OCI-LY7 (cell line): ENCODE measurements around the gene IGFL3. TPM values are rescaled to one million over a fixed set of nuclear protein-coding genes. Genes with fewer than 3 reads are reported as not detected.

Experiments
- BruUV-seq: library from RNA; stranded (reverse); fragments of 400-500 nt; replicated peaks from 2 replicates; lab custom pipeline; 2021; lab: Mats Ljungman, UMichigan
- CTCF ChIA-PET: fragments of 300-600 bp; sonication (Branson Sonifier 250); formaldehyde crosslinking; loops from one replicate; lab custom pipeline; 2022; ENCODE audit warnings: antibody characterized with exemption; ENCODE audit not compliant: unreplicated experiment; lab: Charles Lee
- POLR2A ChIA-PET: fragments of 300-600 bp; sonication (Branson Sonifier 250); formaldehyde crosslinking; loops from one replicate; lab custom pipeline; 2022; ENCODE audit warnings: antibody characterized with exemption; lab: Charles Lee
- DNase-seq: peaks from one replicate; pipeline ENCODE4 v3.0.0-alpha.2; 2015; ENCODE audit warnings: low spot score
- H2AFZ ChIP-seq: fragments of 200-600 bp; sonication (generic), shearing (Covaris generic); 2 replicates; pipeline ENCODE4 v1.6.1; 2014; ENCODE audit warnings: mild to moderate bottlenecking, antibody characterized with exemption, low read length, moderate library complexity
- H3K27ac ChIP-seq: fragments of 200-600 bp; sonication (generic); 2 replicates; pipeline ENCODE4 v1.5.1; 2014; ENCODE audit warnings: mixed run types, low read depth, mild to moderate bottlenecking, moderate library complexity, low read length, inconsistent platforms; ENCODE audit not compliant: poor library complexity, severe bottlenecking
- H3K36me3 ChIP-seq: fragments of 200-600 bp; sonication (generic); 2 replicates; pipeline ENCODE4 v1.6.1; 2014; ENCODE audit warnings: mild to moderate bottlenecking, antibody characterized with exemption, low read length, moderate library complexity, mixed read lengths; ENCODE audit not compliant: insufficient read depth
- H3K4me1 ChIP-seq: fragments of 200-600 bp; sonication (generic); 2 replicates; pipeline ENCODE4 v1.5.1; 2014; ENCODE audit warnings: mild to moderate bottlenecking, low read length; ENCODE audit not compliant: insufficient read depth, poor library complexity, severe bottlenecking
- H3K4me2 ChIP-seq: fragments of 200-600 bp; sonication (generic); 2 replicates; pipeline ENCODE4 v1.6.1; 2014; ENCODE audit warnings: mild to moderate bottlenecking, low read length
- H3K4me3 ChIP-seq: fragments of 200-600 bp; sonication (generic); 2 replicates; pipeline ENCODE4 v1.5.1; 2014; ENCODE audit warnings: mild to moderate bottlenecking, low read depth, low read length; ENCODE audit not compliant: poor library complexity, severe bottlenecking
- H3K79me2 ChIP-seq: fragments of 200-600 bp; sonication (generic); 2 replicates; pipeline ENCODE4 v1.6.1; 2016; ENCODE audit warnings: low read depth, mild to moderate bottlenecking, low read length, moderate library complexity, mixed read lengths; ENCODE audit not compliant: insufficient read depth
- H3K9me2 ChIP-seq: fragments of 200-600 bp; sonication (generic); 2 replicates; pipeline ENCODE4 v1.6.1; 2016; ENCODE audit warnings: mild to moderate bottlenecking, low read length, mixed read lengths; ENCODE audit not compliant: insufficient read depth
- H3K9me3 ChIP-seq: fragments of 200-600 bp; sonication (generic); 2 replicates; pipeline ENCODE4 v1.6.1; 2014; ENCODE audit warnings: mild to moderate bottlenecking, mixed run types, low read length, mixed read lengths
- H4K20me1 ChIP-seq: fragments of 200-600 bp; sonication (generic); 2 replicates; pipeline ENCODE4 v1.6.1; 2014; ENCODE audit warnings: mild to moderate bottlenecking, antibody characterized with exemption, low read length, moderate library complexity, mixed read lengths; ENCODE audit not compliant: insufficient read depth
- EZH2phosphoT487 ChIP-seq: fragments of 200-600 bp; sonication (generic); IDR thresholded peaks from 2 replicates; pipeline ENCODE4 v1.6.1; 2018; ENCODE audit warnings: low read depth, borderline replicate concordance, mild to moderate bottlenecking, mixed run types, antibody characterized with exemption, low read length, moderate library complexity, mixed read lengths
- intact Hi-C: fragments of 100-400 bp; cut with micrococcal nuclease; formaldehyde crosslinking; loops from one replicate; pipeline ENCODE4 v1.10.0; 2022; ENCODE audit not compliant: unreplicated experiment
- total RNA-seq, 2 experiments: library from RNA; depleted of rRNA in 1 of 2; stranded (reverse); fragments of >200 nt in 1 of 2; shearing (Covaris generic) in 1 of 2; gene quantifications; 2 replicates each; pipeline ENCODE4 v1.2.3, GENCODE V29; 2014 to 2022
- TF ChIP-seq, protein P1 (sequence below): fragments of 200-600 bp; sonication (generic); conservative IDR thresholded peaks from 2 replicates; pipeline ENCODE4 v1.5.1; 2014; ENCODE audit warnings: mild to moderate bottlenecking, antibody characterized with exemption, low read length, moderate library complexity, mixed read lengths

IGFL3 gene
- total RNA-seq, 2 experiments from 2014 or later, result not detected

DNA sequence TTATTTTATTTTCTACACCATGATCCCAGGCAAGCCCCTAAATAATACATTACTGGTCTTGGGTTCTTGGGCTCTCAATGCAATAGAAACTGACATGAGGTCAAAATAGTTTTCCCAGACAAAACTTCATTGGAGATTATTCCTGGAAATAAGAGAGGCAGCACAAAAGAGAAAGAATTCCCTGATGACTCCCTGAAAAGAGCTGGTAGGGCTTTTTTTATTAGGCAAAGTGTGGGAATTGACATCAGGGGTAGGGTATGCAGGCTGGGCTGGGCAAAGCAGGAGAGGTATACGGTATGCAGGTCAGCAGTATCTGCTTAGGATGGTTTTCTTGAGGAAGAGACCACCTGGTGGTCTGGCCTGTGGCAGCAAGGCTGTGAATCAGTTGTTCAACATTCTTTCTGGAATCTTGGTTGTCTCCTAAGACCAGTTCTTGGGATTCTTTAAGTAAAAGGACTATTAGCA lies 9.3 kb upstream of the IGFL3 start:
- ChIA-PET POLR2A (no interaction called here), CTCF (no interaction called here)
- no peaks in the 10 kb centered on the region for H4K20me1 ChIP-seq
- no peaks in the 10 kb centered on the region for H3K9me2 ChIP-seq
- BruUV-seq, result no TSS peak
- no peak overlapping the region for H3K4me2 ChIP-seq
- DNase-seq, result no peak
- H3K4me1 ChIP-seq, result no peaks in the 10 kb centered on the region
- intact Hi-C loops, result no loop called here
- no peak for TF ChIP-seq EZH2phosphoT487
- TF ChIP-seq, protein P1, sequence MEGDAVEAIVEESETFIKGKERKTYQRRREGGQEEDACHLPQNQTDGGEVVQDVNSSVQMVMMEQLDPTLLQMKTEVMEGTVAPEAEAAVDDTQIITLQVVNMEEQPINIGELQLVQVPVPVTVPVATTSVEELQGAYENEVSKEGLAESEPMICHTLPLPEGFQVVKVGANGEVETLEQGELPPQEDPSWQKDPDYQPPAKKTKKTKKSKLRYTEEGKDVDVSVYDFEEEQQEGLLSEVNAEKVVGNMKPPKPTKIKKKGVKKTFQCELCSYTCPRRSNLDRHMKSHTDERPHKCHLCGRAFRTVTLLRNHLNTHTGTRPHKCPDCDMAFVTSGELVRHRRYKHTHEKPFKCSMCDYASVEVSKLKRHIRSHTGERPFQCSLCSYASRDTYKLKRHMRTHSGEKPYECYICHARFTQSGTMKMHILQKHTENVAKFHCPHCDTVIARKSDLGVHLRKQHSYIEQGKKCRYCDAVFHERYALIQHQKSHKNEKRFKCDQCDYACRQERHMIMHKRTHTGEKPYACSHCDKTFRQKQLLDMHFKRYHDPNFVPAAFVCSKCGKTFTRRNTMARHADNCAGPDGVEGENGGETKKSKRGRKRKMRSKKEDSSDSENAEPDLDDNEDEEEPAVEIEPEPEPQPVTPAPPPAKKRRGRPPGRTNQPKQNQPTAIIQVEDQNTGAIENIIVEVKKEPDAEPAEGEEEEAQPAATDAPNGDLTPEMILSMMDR, result no peak
- H3K4me3 ChIP-seq, result no peak overlapping the region
- no peak overlapping the region for H3K27ac ChIP-seq
- H3K79me2 ChIP-seq, result no peaks in the 10 kb centered on the region
- no peak overlapping the region for H2AFZ ChIP-seq
- no peaks in the 10 kb centered on the region for H3K9me3 ChIP-seq
- no peaks in the 10 kb centered on the region for H3K36me3 ChIP-seq

DNA sequence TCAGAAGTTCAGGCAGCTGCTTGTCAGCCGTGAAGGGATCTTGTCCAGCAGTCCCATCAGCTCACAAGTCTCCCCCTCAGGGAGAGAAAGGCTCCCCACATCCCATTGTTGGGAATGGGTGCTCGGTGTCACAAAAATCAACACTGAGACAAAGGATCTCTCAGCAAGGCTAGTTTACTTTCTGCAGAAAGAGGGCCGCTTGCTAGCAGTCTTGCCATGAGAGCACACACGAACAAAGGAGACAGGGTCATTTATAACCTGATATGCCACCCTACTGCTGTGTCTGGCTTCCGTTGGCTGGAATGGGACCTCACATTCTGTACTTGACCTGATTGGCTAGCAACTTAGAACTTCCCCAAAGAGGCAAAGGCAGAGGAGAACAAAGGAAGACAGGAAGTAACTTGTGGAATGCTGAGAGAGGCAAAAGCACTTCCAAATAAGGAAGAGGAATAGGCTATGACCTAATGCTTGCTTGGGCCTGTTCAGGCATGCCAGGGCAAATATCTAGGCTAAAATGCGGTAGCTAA lies 8.7 kb upstream of the IGFL3 start:
- BruUV-seq, result no TSS peak
- no peak overlapping the region for H2AFZ ChIP-seq
- H3K4me1 ChIP-seq, result no peaks in the 10 kb centered on the region
- H3K9me3 ChIP-seq, result no peaks in the 10 kb centered on the region
- no peak overlapping the region for H3K4me2 ChIP-seq
- intact Hi-C loops, result no loop called here
- no peaks in the 10 kb centered on the region for H4K20me1 ChIP-seq
- POLR2A ChIA-PET, result no interaction called here
- H3K27ac ChIP-seq, result no peak overlapping the region
- CTCF ChIA-PET, result no interaction called here
- H3K9me2 ChIP-seq, result no peaks in the 10 kb centered on the region
- H3K4me3 ChIP-seq, result no peak overlapping the region
- no peaks in the 10 kb centered on the region for H3K79me2 ChIP-seq
- TF ChIP-seq, protein P1, result no peak
- no peak for TF ChIP-seq EZH2phosphoT487
- no peak for DNase-seq
- no peaks in the 10 kb centered on the region for H3K36me3 ChIP-seq

DNA sequence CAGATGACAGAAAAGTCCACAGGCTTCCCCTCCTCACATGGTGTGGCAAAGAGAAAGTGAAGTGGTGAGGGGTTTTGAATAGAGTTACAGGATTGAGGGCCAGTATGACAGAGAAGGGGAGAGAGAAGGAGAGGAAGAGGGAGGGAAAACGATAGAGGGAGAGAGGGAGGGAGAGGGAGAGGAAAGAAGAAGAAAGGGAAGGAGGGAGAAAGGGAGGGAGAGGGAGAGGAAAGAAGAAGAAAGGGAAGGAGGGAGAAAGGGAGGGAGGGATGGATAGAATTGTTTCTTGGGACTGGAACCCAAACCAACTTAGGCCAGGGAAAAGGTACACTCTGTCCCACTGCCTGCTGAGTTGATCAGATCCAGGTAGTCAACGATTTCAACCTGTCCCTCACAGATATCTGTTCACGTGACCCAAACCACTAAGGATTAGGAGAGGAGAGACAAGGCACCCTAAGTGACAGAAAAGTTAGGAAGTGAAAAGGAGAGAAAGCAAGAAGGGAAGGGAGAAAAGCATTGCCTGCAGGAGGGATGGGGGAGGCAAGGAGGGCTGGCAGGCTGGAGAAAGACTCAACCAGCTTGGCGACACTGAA lies 8.1 kb upstream of the IGFL3 start:
- no peaks in the 10 kb centered on the region for H3K4me1 ChIP-seq
- no peak overlapping the region for H3K4me3 ChIP-seq
- H3K36me3 ChIP-seq, result no peaks in the 10 kb centered on the region
- intact Hi-C loops, result no loop called here
- no peaks in the 10 kb centered on the region for H3K9me2 ChIP-seq
- no peak for DNase-seq
- H3K27ac ChIP-seq, result no peak overlapping the region
- ChIA-PET CTCF (no interaction called here), POLR2A (no interaction called here)
- no peak overlapping the region for H2AFZ ChIP-seq
- TF ChIP-seq EZH2phosphoT487, result no peak
- H3K79me2 ChIP-seq, result no peaks in the 10 kb centered on the region
- no peaks in the 10 kb centered on the region for H4K20me1 ChIP-seq
- H3K4me2 ChIP-seq, result no peak overlapping the region
- no TSS peak for BruUV-seq
- no peaks in the 10 kb centered on the region for H3K9me3 ChIP-seq
